H54 (cell line): ENCODE measurements around the gene LDHB.
"Not testable (repeated sequence)": the region's sequence is repeated elsewhere in the genome, so short reads cannot be mapped to it uniquely, and the experiment has no call there.

Experiments
- DNase-seq: peaks from one replicate; pipeline ENCODE4 v3.0.0; 2011; ENCODE audit warnings: low spot score, mixed read lengths; ENCODE audit not compliant: insufficient read length
- FAIRE-seq: peaks from 3 replicates; lab custom pipeline; 2011; peaks lifted over from hg19 to GRCh38; lab: Jason Lieb, UNC
- POLR2A ChIP-seq: IDR thresholded peaks from 2 replicates; pipeline ENCODE4 v1.6.1; 2011; ENCODE audit warnings: low read depth, mild to moderate bottlenecking, low read length

The LDHB gene

DNA sequence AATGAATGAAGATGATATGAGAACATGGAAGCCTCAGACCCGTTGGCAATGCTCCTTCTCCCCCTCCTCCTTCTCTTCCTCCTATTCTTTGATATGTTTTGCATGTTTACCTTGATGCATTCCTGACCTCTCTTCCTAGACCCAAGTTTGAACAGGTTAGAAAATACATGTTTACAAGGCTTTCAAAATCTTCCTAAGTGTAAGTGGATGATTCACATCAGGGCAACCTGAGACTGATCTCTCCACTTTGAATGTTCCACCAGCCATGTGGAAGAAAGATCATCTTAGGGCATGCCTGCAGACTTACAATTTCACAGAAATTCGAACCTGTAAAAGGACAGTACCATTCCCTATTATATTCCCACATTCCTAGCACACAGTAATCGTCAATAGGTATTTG, 18.0 kb upstream of the LDHB start:
- DNase-seq (no peak), FAIRE-seq (no peak)
- no peak for TF ChIP-seq POLR2A

DNA sequence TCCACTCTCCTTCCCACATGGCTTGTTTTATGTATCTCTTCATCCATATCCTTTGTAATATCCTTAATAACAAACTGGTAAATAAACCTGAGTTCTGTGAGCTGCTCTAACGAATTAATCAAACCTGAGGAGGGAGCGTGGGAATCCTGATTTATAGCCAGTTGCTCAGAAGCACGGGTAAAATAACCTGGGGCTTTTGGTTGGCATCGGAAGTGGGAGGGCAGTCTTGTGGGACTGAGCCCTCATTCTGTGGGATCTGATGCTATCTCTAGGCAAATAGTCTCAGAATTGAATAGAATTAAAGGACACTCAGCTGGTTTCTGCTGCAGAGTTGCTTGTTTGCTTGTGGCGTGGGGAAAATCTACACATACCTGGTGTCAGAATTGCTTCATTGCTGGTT, 17.5 kb upstream of the LDHB start:
- no peak for TF ChIP-seq POLR2A
- FAIRE-seq (no peak), DNase-seq (no peak)

DNA sequence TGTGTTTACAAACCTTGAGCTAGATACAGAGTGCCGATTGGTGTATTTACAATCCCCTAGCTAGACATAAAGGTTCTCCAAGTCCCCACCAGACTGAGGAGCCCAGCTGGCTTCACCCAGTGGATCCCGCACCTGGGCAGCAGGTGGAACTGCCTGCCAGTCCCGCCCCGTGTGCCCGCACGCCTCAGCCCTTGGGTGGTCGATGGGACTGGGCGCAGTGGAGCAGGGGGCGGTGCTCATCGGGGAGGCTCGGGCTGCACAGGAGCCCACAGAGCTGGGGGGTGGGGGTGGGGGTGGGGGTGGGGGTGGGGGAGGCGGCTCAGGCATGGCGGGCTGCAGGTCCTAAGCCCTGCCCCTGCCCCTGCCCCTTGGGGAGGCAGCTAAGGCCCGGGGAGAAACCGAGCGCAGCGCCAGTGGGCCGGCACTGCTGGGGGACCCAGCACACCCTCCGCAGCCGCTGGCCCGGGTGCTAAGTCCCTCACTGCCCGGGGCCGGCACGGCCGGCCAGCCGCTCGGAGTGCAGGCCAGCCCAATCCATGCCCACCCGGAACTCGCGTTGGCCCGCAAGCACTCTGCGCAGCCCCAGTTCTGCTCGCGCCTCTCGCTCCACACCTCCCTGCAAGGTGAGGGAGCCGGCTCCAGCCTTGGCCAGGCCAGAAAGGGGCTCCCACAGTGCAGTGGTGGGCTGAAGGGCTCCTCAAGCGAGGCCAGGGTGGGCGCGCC, 16.3 kb upstream of the LDHB start:
- FAIRE-seq, DNase-seq: not testable (repeated sequence)

DNA sequence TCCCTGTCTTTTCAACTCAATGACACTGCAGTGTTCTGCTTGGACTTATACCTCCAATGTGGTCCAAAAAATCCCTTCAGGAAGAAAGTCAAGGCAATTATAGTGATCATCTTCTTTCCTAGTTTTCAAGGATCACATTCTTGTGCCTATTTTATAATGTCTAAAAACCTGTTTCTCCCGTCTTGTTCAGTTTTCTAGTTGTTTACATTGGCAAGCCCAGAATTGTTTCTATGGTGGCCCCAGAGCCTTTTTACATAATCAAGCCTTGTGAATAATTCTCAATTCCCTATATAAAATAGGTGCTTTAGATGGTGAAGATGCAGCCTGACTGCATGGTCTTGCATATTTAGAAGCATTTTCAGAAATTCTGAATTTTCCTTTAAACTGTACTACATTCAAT, 14.5 kb upstream of the LDHB start:
- no peak for TF ChIP-seq POLR2A
- DNase-seq (no peak), FAIRE-seq (no peak)

DNA sequence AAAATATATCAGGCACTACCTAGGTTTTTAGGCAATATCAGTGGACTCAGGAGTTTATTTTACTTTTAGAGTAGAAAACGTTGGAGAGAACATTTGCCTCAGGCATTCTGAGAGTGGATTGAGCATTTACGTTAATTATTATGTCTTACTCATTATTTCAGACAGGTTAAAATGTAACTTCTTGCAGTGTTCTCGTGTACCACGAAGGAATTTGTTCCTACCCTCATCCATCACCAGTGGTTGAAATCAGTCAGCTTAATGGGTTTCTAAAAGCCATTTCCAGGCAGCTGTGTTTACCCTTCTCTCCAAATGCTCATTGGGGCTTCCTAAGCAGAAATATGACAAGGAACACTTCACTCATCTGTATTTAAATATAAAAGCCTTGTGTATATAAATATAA, 9.1 kb upstream of the LDHB start:
- no peak for DNase-seq
- FAIRE-seq, result no peak
- no peak for TF ChIP-seq POLR2A

DNA sequence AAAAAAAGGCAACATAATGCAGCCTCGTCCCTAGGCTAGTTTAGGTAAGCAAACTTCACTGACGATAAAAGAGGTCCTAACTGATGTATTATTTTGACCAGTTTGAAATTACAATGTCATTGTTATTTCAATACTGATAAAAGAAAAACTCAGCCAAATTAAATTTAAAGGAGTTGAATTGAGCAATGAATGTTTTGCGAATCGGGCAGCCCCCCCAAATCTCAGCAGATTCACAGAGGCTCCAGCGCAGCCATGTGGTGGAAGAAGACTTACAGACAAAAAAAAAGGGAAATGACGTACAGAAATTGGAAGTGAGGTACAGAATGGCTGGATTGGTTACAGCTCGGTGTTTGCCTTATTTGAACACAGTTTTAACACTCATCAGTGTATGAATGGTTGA, 8.2 kb upstream of the LDHB start:
- no peak for FAIRE-seq
- no peak for TF ChIP-seq POLR2A
- no peak for DNase-seq

DNA sequence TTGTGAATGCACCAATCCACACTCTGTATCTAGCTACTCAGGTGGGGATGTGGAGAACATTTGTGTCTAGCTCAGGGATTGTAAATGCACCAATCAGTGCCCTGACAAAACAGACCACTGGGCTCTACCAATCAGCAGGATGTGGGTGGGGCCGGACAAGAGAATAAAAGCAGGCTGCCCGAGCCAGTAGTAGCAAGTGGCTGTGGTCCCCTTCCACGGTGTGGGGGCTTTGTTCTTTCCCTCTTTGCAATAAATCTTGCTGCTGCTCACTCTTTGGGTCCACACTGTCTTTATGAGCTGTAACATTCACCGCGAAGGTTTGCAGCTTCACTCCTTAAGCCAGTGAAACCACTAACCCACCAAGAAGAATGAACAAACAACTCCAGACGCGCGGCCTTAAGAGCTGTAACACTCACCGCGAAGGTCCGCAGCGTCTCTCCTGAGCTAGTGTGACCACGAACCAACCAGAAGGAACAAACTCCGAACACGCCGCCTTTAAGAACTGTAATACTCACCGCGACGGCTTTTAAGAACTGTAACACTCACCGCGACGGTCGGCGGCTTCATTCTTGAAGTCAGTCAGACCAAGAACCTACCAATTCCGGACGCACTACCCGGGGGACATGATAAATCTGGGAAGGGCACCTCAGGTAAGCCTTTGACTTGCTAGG, 4.6 kb upstream of the LDHB start:
- no peak for TF ChIP-seq POLR2A
- DNase-seq (no peak), FAIRE-seq (no peak)

DNA sequence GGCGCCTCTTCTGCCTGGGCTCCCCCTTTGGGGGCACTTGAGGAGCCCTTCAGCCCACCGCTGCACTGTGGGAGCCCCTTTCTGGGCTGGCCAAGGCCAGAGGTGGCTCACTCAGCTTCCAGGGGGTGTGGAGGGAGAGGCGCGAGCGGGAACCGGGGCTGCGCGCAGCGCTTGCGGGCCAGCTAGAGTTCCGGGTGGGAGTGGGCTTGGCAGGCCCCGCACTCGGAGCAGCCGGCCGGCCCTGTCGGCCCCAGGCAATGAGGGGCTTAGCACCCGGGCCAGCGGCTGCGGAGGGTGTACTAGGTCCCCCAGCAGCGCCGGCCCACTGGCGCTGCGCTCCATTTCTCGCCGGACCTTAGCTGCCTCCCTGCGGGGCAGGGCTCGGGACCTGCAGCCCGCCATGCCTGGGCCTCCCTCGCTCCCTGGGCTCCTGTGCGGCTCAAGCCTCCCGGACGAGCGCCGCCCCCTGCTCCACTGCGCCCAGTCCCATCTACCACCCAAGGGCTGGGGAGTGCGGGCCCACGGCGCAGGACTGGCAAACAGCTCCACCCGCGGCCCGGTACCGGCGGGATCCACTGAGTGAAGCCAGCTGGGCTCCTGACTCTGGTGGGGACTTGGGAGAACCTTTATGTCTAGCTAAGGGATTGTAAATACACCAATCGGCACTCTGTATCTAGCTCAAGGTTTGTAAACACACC, 3.9 kb upstream of the LDHB start:
- DNase-seq, FAIRE-seq: not testable (repeated sequence)

DNA sequence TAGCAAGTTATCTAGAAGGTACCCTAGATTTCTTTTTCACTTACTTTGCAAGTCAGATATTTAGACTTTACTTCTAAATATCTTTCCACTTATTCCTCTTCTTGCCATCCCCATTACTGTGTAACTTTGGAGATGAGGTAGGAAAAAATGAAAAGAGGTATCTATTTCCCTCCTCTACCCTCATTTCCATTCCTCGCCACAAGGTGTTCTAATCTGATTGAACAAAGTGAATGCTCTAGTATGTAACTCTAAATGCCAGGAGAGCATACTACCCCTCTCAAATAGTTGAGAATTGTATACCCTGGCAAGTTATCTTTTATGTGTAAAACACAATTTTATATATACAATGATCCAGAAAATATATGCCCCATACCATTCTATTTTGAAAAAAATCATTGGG, 1.7 kb upstream of the LDHB start:
- FAIRE-seq, result peak; percentile 41
- no peak for DNase-seq
- no peak for TF ChIP-seq POLR2A

DNA sequence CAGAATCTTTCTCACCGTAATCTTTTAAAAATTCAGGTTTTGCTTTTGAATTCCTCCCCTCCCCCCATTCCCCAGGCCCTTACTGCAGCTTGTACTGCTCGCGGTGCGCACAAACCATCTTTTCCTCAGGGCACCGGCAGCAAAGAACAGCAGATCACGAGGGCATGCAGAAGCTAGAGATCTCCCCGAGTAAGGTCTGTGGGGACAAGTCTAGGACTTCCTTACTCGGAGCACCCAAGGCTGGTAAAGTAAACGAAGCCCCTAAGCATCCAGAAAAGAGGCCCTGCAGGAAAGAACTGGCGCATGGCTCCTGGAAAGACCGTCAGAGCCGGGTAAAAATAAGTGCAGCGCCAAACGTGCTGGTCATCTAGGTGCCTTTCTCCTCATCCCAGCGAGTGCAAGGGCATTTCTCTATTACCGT, 727 bp downstream of the LDHB start:
- no peak for TF ChIP-seq POLR2A
- no peak for FAIRE-seq
- no peak for DNase-seq

DNA sequence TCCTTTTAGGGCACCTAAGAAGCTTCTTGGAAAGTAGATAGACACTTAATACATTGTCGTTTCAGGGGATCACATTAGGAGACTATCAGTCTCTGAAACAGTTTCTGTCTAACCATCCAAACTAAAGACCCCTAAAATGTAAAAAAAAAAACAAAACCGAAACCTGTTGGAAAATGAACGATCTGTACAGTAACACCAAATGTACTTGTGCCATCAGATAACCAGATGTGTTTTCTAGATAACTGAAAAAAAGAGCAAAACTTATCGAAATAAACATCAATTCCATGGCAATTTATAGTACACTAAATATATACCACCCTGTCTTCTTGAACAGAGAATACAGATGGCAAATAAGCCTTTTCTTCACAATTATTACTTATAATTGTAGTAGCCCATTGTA, 2.1 kb downstream of the LDHB start:
- FAIRE-seq, result peak; percentile 11
- no peak for DNase-seq
- TF ChIP-seq POLR2A, result no peak

DNA sequence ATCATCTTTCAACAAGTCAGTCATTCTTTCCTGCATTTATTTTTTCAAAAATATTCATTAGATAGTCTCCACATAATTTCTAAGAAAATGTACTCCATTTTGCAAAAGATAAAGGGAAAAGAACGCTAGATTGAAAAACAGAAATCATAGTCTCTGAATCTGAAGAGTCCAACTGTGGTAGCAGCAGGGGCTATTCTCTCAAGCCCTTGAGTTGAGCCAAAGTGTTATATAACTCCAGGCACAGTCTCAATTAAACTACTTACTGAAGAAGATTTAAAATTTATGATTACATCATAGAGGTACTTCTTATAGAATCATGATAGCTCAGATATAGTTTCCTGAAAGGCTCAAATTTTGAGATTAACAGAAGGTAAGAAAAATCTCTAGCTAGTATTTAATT, 5.8 kb downstream of the LDHB start:
- no peak for FAIRE-seq
- no peak for DNase-seq
- TF ChIP-seq POLR2A, result no peak

DNA sequence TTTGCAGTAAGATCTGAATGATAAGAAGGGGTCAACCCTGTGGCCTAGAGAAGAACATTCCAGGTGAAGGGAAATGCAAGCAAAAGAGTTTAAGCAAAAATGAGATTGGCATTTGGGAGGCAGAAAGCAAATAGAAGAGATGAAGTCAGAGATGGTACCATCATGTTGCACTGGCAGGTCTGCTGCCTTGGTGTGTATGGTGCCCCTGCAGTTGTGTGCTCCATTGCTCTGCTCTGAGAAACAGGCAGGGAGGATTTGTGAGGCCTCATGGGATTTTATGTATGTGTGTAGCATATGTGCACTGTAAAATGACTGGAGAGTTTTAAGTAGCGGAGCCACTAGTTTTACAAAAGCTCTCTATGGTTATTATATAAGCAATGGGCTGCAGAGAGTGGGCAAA, 6.6 kb downstream of the LDHB start:
- DNase-seq, result no peak
- no peak for FAIRE-seq
- no peak for TF ChIP-seq POLR2A

DNA sequence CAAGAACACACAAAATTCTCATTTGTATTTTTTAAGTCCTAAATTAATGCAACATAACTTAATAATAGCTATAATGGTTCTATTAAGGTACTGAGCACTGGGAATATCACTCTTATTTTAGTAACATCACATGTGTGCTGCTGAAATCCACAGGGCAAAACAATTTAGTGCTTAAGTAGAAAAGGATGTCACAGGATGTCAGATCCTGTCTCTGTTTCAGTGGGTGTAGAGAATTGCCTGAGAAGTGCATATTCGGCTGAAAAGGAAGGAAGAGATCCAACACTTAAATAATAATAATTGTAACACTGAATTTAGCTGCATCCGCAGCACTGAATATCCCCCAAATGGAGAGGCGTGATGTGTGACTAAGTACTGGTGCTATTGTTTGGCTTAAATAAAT, 8.6 kb downstream of the LDHB start:
- no peak for TF ChIP-seq POLR2A
- FAIRE-seq (no peak), DNase-seq (no peak)

DNA sequence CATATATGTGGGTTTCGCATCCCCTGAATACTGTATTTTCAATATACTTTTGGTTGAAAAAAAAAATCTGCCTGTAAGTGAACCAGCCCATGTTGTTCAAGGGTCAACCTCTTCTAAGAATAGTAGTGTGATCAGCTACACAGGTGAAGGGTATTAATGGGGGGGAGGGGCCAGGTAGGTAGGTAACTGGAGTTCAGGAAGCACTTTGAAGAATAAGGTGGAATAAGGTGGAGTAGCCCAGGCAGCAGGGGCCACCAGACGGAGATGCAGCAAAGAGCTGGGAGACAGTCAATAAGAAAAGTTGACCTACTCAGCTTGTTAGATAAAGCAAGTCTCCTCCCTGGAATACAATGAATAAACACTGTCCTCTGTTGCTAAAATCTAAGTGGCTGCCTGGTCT, 9.3 kb downstream of the LDHB start:
- FAIRE-seq, result no peak
- no peak for TF ChIP-seq POLR2A

DNA sequence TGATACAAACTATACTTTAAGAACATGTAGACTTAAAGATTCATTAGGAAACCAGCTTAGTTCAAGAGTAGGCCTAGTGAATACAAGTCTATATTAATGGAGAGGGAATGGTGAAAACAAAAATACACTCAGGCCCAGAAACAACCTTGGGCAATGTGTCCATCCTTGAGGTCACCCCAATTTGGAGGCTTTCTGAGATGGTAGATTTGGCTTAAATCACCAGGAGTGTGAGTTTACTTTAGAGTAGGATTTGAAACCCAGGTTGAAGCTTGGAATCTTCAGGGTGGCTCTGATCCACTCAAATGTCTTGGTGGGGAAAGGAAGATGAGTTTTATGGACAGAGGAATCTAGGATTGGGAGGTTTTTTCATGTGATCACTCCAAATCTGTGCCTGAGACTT, 10.5 kb downstream of the LDHB start:
- DNase-seq, result no peak
- no peak for TF ChIP-seq POLR2A
- no peak for FAIRE-seq

More for the DNA sequence above, 9.3 kb downstream of the LDHB start:
- no peak for DNase-seq

DNA sequence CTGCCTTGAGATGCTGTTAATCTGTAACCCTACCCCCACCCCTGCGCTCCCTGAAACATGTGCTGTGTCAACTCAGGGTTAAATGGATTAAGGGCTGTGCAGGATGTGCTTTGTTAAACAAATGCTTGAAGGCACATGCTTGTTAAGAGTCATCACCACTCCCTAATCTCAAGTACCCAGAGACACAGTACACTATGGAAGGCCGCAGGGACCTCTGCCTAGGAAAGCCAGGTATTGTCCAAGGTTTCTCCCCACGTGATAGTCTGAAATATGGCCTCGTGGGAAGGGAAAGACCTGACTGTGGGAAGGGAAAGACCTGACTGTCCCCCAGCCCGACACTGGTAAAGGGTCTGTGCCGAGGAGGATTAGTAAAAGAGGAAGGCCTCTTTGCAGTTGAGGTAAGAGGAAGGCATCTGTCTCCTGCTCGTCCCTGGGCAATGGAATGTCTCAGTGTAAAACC, 12.6 kb downstream of the LDHB start:
- not testable (repeated sequence) for DNase-seq, FAIRE-seq
